HepG2 (cell line): ENCODE results near the gene CAPS. TPM values are rescaled to one million over a fixed set of nuclear protein-coding genes. Genes with fewer than 3 reads are reported as not detected.

Experiments
- DR1 ChIP-seq: sonication (generic); formaldehyde crosslinking; IDR thresholded peaks from 2 replicates; pipeline ENCODE4 v1.8.0; 2021; ENCODE audit warnings: mild to moderate bottlenecking, missing genetic modification reagents, inconsistent platforms
- HNRNPUL1 ChIP-seq: fragments of 200-400 bp; formaldehyde crosslinking; IDR thresholded peaks from 2 replicates; pipeline ENCODE4 v1.6.1; 2017; ENCODE audit warnings: low read depth, mild to moderate bottlenecking, low read length, moderate library complexity
- KAT7 ChIP-seq: IDR thresholded peaks from 2 replicates; pipeline ENCODE4 v1.6.1; 2018; ENCODE audit warnings: borderline replicate concordance, missing compliant biosample characterization
- KDM3A ChIP-seq: IDR thresholded peaks from 2 replicates; pipeline ENCODE4 v1.6.1; 2018; ENCODE audit warnings: low read depth, missing compliant biosample characterization
- MEIS1 ChIP-seq: sonication (generic); formaldehyde crosslinking; IDR thresholded peaks from 2 replicates; pipeline ENCODE4 v1.9.0; 2021; ENCODE audit warnings: mild to moderate bottlenecking, missing genetic modification reagents, moderate library complexity, borderline replicate concordance
- NFE2L2 ChIP-seq: fragments of 150-350 bp; IDR thresholded peaks from 2 replicates; pipeline ENCODE4 v1.6.1; 2014; ENCODE audit warnings: low read length
- PREB ChIP-seq: sonication (generic); formaldehyde crosslinking; IDR thresholded peaks from 2 replicates; pipeline ENCODE4 v1.4.0; 2020; ENCODE audit warnings: missing genetic modification reagents
- RORA ChIP-seq: sonication (generic); formaldehyde crosslinking; IDR thresholded peaks from 2 replicates; pipeline ENCODE4 v1.5.0; 2020; ENCODE audit warnings: mild to moderate bottlenecking, missing genetic modification reagents, moderate library complexity
- TGIF2 ChIP-seq: IDR thresholded peaks from 2 replicates; pipeline ENCODE4 v1.6.1; 2016; ENCODE audit warnings: control low read depth, missing compliant biosample characterization
- UBTF ChIP-seq: sonication (generic); formaldehyde crosslinking; IDR thresholded peaks from 2 replicates; pipeline ENCODE4 v1.4.0; 2020; ENCODE audit warnings: mild to moderate bottlenecking, missing genetic modification reagents
- ZBTB8A ChIP-seq: sonication (generic); formaldehyde crosslinking; IDR thresholded peaks from 2 replicates; pipeline ENCODE4 v1.4.0; 2020; ENCODE audit warnings: mild to moderate bottlenecking, low read depth, missing genetic modification reagents, borderline replicate concordance
- ZNF432 ChIP-seq: sonication (generic); formaldehyde crosslinking; IDR thresholded peaks from 2 replicates; pipeline ENCODE4 v1.5.0; 2020; ENCODE audit warnings: missing genetic modification reagents, mild to moderate bottlenecking, borderline replicate concordance
- polyA plus RNA-seq, 8 experiments: library from polyadenylated mRNA; depleted of rRNA in 3 of 8; stranded (reverse) in 7 of 8; unstranded in 1 of 8; fragments of >200 nt; fragmentation: Illumina TruSeq in 4 of 8; extraction: Trizol in 4 of 8; gene quantifications; 2 replicates each; pipeline versions ENCODE4 v1.2.1 to v1.2.3, GENCODE V29; 2011 to 2016; ENCODE audit warnings: low read depth in 4 of 8, missing spikeins in 1 of 8, mixed read lengths in 1 of 8; ENCODE audit not compliant: insufficient read depth in 1 of 8
- total RNA-seq, 5 experiments: library from RNA; depleted of rRNA; stranded (reverse); fragments of >200 nt; fragmentation: Illumina TruSeq; extraction: Trizol; gene quantifications; 2 replicates each; pipeline ENCODE4 v1.2.3, GENCODE V29; 2016; ENCODE audit warnings: low read depth in 1 of 5
- TF ChIP-seq, protein P1 (sequence below): sonication (generic); formaldehyde crosslinking; IDR thresholded peaks from 2 replicates; pipeline ENCODE4 v1.4.0; 2020; ENCODE audit warnings: missing genetic modification reagents
- TF ChIP-seq, protein P2 (sequence below): sonication (generic); formaldehyde crosslinking; IDR thresholded peaks from 2 replicates; pipeline ENCODE4 v1.4.0; 2020; ENCODE audit warnings: missing genetic modification reagents
- TF ChIP-seq, protein P3 (sequence below): sonication (generic); formaldehyde crosslinking; IDR thresholded peaks from 2 replicates; pipeline ENCODE4 v1.5.0; 2020; ENCODE audit warnings: mild to moderate bottlenecking, missing genetic modification reagents
- TF ChIP-seq, protein P4 (sequence below), 2 experiments: fragments of 450-650 bp in 1 of 2; sonication (generic) in 1 of 2; formaldehyde crosslinking; IDR thresholded peaks; 2 replicates each; pipeline versions ENCODE4 v1.5.0 to v1.8.0; 2020 to 2022; ENCODE audit warnings: mild to moderate bottlenecking in 1 of 2, missing genetic modification reagents in 1 of 2

The CAPS gene
- total and polyA plus RNA-seq, 2 of the 13 experiments (the other 11 are each of a cell fraction or from before 2014, with no cell fraction given) = 3.1 TPM

DNA sequence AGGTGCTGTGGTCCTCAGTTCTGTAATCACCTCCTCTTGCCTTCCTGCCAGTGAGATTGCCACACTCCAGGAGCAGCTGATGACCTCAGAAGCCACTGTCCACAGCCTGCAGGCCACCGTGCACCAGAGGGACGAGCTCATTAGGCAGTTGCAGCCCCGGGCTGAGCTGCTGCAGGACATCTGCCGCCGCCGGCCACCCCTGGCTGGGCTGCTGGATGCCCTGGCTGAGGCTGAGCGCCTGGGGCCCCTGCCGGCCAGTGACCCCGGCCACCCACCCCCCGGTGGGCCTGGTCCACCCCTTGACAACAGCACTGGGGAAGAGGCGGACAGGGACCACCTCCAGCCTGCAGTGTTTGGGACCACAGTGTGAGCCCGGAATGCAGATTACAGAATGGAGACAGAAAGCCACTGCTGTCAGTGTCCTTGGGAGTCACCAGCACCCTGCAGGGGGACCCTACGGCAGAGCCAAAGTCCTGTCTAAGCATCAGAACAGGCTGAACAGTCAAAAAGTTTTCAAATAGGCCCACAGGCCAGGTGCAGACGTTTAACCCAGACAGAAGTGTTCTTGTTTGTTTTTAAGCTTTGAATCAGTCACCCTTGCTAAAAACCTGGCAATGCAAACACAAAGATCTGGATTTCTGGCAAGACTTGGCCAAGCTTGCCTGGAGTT is 5.1 kb upstream of the CAPS start (continued):
- TF ChIP-seq, protein P1, sequence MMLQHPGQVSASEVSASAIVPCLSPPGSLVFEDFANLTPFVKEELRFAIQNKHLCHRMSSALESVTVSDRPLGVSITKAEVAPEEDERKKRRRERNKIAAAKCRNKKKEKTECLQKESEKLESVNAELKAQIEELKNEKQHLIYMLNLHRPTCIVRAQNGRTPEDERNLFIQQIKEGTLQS (CRISPR knock-in tag) = peak; percentile 62; the same call in 1 of the 2 replicates
- TF ChIP-seq MEIS1 (CRISPR knock-in tag) (0 out of 2 replicates have a peak, but pooled peaks have one; percentile 36), RORA (CRISPR knock-in tag) (no peak), KAT7 (no peak), ZBTB8A (CRISPR knock-in tag) (no peak), KDM3A (peak; percentile 36; the same call in 1 of the 2 replicates), NFE2L2 (no peak), ZNF432 (CRISPR knock-in tag) (no peak), HNRNPUL1 (no peak), PREB (CRISPR knock-in tag) (no peak), UBTF (CRISPR knock-in tag) (peak; percentile 78), TGIF2 (CRISPR knock-in tag) (no peak), DR1 (CRISPR knock-in tag) (no peak)
- TF ChIP-seq, protein P2, sequence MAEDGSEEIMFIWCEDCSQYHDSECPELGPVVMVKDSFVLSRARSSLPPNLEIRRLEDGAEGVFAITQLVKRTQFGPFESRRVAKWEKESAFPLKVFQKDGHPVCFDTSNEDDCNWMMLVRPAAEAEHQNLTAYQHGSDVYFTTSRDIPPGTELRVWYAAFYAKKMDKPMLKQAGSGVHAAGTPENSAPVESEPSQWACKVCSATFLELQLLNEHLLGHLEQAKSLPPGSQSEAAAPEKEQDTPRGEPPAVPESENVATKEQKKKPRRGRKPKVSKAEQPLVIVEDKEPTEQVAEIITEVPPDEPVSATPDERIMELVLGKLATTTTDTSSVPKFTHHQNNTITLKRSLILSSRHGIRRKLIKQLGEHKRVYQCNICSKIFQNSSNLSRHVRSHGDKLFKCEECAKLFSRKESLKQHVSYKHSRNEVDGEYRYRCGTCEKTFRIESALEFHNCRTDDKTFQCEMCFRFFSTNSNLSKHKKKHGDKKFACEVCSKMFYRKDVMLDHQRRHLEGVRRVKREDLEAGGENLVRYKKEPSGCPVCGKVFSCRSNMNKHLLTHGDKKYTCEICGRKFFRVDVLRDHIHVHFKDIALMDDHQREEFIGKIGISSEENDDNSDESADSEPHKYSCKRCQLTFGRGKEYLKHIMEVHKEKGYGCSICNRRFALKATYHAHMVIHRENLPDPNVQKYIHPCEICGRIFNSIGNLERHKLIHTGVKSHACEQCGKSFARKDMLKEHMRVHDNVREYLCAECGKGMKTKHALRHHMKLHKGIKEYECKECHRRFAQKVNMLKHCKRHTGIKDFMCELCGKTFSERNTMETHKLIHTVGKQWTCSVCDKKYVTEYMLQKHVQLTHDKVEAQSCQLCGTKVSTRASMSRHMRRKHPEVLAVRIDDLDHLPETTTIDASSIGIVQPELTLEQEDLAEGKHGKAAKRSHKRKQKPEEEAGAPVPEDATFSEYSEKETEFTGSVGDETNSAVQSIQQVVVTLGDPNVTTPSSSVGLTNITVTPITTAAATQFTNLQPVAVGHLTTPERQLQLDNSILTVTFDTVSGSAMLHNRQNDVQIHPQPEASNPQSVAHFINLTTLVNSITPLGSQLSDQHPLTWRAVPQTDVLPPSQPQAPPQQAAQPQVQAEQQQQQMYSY (CRISPR knock-in tag) = peak; percentile 67; the same call in 1 of the 2 replicates
- TF ChIP-seq, protein P3, sequence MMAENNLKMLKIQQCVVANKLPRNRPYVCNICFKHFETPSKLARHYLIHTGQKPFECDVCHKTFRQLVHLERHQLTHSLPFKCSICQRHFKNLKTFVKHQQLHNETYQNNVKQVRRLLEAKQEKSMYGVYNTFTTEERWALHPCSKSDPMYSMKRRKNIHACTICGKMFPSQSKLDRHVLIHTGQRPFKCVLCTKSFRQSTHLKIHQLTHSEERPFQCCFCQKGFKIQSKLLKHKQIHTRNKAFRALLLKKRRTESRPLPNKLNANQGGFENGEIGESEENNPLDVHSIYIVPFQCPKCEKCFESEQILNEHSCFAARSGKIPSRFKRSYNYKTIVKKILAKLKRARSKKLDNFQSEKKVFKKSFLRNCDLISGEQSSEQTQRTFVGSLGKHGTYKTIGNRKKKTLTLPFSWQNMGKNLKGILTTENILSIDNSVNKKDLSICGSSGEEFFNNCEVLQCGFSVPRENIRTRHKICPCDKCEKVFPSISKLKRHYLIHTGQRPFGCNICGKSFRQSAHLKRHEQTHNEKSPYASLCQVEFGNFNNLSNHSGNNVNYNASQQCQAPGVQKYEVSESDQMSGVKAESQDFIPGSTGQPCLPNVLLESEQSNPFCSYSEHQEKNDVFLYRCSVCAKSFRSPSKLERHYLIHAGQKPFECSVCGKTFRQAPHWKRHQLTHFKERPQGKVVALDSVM = peak; percentile 18; the same call in 1 of the 2 replicates
- TF ChIP-seq, protein P4, sequence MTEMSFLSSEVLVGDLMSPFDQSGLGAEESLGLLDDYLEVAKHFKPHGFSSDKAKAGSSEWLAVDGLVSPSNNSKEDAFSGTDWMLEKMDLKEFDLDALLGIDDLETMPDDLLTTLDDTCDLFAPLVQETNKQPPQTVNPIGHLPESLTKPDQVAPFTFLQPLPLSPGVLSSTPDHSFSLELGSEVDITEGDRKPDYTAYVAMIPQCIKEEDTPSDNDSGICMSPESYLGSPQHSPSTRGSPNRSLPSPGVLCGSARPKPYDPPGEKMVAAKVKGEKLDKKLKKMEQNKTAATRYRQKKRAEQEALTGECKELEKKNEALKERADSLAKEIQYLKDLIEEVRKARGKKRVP (CRISPR knock-in tag; IDR thresholded peaks at IDR 0.05) = no peak
